Myocyte (in vitro differentiated cells): ENCODE results near the gene ZNF428. TPM values are rescaled to one million over a fixed set of nuclear protein-coding genes. Genes with fewer than 3 reads are reported as not detected.
A peak's percentile ranks its signal among the peaks of the same experiment; 100 is the strongest.
"Not testable (repeated sequence)": the region's sequence is repeated elsewhere in the genome, so short reads cannot be mapped to it uniquely, and the experiment has no call there.

ENCODE experiments used
- DNase-seq: peaks from one replicate; pipeline ENCODE4 v3.0.0-alpha.2; 2012; ENCODE audit warnings: low read depth
- total RNA-seq: library from RNA; depleted of rRNA; stranded (reverse); fragments of >200 nt; gene quantifications from 2 replicates; pipeline ENCODE4 v1.2.3, GENCODE V29; 2014

The ZNF428 gene
- total RNA-seq, 1 donor from 2014 or later, result 52.6 TPM

DNA sequence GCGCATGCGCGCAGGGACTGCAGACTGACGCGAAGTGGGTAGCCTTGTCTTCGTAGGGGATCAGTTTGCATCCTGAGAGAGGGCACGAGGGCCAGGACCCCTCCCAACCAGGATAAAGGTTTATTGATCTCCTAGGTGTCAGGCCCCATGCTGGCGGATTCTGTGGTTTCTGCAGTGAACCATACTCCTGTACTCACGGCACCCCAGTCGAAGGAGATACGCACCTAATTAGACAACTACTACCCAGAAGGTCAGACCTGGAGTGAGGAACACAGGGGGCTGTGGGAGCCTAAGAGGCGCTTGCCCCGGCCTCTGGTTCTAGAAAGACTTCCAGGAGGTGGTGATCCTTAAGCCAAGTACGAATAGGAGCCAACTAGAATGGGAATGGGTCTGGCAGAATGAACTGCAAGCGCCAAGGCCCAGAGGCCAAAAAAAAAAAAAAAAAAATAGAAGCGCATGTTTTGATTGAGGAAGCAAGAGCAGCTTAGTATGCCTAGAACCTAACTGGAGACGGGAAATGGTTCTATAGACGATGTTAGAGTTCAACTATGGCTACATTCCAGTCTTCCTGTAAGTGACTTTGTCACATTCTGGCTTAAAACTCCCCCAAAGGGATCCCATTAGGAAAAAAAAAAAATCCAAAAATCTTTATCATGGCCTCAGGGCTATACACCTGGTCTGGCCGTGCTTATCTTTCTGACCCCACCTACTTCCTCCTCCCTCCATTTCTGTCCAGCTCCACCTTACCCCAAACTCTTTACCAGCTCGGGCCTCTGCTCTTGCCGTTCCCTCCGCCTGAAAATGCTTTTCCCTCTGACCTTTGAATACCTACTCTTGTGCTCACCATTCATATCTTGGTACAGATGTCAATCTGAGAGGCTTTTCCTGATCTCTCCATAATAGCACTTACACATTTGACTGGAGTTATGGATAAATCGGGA lies 902 bp upstream of the ZNF428 start:
- DNase-seq, result no peak

DNA sequence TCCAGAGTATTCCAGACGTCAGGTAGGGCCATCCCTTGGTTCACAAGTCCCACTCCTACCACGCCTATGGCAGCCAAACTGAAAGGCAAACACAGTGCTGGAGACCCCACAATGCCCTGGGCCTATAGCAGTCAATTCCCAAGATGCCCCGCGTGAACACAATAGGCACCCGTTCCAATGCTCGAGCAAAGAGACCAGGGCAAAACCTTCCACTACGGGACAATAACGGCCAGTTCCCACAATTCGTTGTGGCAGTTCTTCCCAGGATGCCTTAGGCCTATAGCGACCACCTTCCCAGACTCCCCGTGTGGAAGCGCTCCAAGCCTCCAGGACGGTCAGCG lies 538 bp downstream of the ZNF428 start:
- DNase-seq, result no peak

DNA sequence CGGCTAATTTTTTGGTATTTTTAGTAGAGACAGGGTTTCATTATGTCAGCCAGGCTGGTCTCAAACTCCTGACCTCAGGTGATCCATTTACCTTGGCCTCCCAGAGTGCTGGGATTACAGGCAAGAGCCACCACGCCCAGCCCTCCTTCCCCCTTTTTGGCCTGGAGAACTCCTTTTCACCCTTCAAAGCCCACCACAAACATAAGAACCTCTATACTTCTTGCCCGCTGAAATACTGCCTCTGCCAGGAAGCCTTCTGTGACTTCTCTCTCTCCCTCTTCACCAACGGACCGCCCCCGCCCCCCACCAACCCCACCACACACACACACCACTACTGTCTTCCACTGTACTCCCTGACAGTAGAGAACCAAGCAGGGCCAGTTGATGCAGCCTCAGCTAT lies 2.5 kb downstream of the ZNF428 start:
- no peak for DNase-seq

- DNase-seq, result no peak
These were observed 3.1 kb downstream of the ZNF428 start for GRCh38 chr19:43616306-43616705.

DNA sequence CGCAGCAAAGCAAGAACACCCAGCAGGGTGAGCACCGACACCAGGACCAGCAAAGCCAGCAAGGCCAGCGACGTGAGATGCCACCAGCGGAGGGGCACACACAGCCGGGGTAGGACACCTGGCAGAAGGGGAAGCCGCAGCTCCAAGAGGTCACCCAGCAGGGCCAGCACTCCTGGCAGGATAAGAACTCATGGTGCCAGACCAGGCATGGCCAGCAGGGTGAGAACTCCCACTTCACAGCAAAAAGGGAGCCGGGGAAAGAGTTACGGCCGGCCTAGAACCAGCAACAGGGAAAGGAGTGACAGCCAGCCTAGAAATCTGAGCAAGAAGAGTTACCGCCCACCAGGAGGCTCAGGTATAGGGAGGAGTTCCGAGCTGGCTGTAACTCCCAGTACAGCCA lies 7.1 kb downstream of the ZNF428 start:
- DNase-seq, result no peak

GRCh38 chr19:43611788-43612187 lies 7.6 kb downstream of the ZNF428 start, which contains the start of gene SRRM5:
Gene SRRM5, plus strand, starts transcription at chr19:43612088. Its CDS starts 34 bp downstream, at chr19:43612122.
- DNase-seq, result no peak

DNA sequence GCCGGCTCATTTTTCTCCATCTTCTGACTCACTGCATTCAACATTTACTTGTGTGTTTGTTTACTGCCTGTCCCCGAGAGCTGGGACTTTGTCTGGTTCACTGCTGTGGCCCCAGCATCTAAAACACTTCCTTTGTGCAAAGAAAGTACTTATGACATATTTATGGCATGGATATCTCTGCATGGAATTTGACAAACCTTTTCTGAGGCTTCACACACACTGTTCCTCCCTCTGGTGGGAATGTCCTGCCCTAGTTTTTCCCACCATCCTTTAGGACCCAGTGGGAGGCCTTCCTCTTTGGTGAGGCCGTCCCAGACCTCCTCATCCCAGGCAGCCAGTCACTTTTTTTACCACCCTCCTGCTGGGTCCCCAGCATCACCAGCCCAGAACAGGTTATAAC lies 8.9 kb downstream of the ZNF428 start:
- no peak for DNase-seq

DNA sequence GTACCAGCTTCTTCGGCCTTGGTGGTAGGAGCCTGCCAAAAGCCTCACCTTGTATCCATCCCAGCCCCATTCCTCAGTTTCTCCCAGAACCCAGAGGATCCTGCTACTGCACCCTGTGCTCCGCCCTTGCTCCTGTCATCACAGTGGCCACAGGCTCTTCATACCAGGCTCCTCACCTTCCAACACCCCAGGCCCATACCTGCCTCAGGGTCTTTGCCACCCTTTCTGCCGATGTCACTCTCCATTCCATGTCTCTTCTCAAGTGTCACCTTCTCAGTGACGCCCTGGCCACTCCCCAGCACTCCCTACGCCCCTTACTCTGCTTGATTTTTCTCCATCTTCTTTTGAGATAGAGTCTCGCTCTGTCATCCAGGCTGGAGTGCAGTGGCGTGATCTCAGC lies 9.6 kb downstream of the ZNF428 start:
- no peak for DNase-seq

DNA sequence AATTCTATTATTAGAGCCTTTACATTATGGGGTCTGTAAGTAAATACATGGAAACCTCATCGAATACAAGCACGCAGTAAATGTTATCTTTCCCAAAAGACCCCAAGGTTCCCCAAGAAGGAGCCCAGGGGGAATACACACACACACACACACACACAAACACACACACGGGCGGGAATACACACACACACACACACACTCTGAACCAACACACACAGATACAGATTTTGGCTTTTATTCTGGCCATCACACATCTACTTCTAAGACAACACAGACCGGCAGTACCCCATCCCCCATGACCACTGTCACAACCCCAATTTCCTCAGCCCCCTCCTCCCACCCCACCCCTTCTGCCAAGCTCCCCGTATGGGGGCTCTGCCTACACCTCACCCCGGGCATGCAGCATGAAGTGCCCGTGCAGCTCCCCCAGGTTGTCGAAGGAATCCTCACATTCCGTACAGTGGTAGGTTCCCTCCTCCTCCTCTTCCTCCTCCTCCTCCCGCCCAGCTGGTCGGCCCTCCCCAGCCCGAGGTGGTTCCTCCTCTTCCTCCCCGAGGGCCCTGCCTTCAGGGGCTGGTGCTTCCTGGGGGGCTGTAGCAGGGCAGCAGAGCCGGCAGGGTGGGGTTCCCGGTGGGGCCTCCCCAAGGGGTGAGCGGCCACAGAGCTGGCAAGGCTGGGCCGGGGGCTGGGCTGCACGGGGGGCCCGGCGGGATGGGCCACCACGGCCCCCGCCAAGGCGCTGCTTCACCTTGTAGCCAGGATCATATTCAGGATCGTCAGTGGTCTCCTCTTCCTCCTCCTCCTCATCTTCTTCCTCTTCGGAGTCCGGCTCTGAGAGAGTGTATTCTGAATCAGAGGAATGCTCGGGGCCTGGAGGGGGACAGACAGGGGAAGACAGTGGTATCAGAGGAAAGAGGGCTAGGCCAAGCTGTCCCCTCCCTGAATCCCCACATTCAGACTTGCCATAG lies 11.9 kb downstream of the ZNF428 start:
- no peak for DNase-seq

GRCh38 chr19:43606569-43607229 lies 12.7 kb downstream of the ZNF428 start:
- no peak for DNase-seq

DNA sequence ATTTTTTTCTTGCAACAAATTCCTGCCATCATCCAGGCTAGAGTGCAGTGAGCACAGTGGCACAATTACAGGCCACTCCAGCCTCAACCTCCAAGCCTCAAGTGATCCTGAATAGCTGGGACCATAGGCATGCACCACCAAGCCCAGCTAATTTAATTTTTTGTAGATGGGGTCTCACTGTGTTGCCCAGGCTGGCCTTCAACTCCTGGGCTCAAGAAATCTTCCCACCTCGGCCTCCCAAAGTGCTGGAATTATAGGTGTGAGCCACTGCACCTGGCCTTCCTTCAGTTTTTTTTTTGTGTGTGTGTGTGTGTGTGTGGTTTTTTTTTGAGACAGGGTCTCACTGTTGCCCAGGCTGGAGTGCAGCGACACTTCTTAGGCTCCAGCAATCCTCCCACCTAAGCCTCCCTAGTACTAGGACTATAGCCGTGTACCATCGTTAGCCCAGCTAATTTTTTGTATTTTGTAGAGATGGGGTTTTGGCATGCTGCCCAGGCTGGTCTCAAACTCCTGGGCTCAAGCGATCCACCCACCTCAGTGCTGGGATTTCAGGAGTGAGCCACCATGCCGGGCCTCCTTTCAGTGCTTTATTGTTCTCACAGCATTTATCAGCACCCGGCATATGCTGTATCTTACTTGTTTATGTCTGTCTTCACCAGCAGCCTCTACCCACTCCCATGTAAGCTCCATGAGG lies 13.4 kb downstream of the ZNF428 start:
- no peak for DNase-seq

DNA sequence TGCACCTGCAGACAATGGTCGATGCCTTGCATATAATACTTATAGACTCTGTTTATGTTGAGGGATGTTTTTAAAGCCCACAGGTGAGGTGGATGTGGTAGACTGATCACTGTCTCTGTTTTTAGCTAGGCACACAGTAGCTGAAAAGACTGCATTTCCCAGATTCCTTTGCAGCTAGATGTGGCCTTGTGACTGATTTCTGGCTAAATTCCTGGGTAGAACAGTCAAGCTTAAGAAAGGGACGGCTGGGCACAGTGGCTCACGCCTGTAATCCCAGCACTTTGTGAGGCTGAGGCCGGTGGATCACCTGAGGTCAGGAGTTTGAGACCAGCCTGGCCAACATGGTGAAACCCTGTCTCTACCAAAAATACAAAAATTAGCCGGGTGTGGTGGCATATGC lies 19.1 kb downstream of the ZNF428 start:
- DNase-seq, result not testable (repeated sequence)

- DNase-seq, result no peak
These were observed 19.7 kb downstream of the ZNF428 start for GRCh38 chr19:43599635-43600295.

DNA sequence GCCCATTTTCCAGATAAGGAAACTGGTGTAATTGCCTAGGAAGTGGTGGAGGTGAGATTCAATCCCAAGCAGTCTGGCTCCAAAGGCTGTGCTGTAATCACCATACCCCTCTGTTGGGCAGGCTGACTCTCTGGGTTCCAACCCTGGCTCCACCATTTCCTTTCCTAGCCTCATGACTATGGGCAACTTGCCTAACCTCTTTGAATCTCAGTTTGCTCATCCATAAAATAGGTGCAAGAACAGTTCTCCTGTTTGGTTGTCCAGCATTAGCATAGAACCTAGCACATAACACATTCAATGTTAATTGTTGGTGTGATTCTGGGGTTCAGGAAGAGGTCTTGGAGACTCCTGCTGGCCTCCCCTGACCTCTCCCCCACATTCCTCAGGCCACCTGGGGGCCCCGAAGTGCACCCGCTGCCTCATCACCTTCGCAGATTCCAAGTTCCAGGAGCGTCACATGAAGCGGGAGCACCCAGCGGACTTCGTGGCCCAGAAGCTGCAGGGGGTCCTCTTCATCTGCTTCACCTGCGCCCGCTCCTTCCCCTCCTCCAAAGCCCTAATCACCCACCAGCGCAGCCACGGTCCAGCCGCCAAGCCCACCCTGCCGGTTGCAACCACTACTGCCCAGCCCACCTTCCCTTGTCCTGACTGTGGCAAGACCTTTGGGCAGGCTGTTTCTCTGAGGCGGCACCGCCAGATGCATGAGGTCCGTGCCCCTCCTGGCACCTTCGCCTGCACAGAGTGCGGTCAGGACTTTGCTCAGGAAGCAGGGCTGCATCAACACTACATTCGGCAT lies 20.8 kb downstream of the ZNF428 start:
- no peak for DNase-seq

DNA sequence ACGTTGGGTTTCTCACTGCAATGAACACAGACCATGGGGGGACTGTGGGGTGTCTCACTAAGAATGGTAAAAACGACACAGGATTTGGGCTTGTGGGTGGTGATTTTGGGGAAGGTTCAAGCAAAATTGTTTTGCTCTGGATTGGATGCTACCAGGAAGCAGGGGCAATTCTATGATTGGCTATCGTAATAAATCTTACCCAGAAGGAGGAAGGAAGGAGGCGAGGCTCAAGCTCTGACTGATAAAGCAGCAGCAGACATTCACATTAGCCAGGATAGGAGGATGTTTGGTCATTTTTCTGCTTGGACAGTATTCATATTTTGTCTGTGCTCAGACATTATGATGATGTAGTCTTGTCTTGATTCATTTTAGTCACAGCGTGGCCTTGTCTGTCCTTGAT lies 21.6 kb downstream of the ZNF428 start:
- DNase-seq, result no peak

GRCh38 chr19:43596842-43597461 lies 22.5 kb downstream of the ZNF428 start:
- no peak for DNase-seq

DNA sequence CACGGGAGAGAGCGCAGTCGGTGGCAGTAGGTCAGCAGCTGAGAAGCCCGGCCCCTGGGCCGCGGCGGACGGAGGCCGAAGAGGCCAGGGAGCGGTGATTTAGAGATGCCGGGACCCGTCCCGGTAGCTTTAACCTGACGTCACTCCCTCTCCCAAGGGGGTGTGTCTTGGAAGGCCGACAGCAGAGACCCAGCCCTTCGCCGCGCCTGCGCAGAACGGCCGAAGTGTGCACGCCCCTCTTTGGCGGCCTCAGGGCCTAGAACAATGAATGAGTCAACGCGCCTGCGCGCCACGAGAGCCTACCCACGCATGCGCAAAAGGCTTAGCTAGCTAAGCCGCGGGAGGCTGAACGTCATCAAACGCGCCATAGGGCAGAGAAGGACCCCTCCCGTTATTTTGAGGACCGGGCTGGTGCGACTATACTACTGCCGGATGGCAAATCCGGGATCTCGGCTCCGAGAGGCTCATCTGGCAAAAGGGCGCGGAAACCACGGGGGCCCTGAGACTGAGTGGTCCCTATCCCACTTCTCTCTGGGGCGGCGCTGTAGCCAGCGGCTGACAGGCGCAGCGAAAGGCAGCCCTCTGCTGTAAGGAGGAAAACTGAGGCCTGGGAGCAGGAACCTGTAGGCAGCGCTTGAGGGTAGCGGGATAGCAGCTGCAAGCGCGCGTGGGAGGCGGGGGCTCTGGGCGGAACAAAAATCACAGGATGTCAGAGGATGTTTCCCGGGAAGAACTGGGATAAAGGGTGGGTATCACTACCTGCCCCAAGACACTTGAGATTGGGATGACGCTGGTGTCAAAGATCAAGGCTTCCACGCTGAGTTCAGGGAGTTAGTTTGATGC lies 23.2 kb downstream of the ZNF428 start, which contains the start of the genes IRGQ and ZNF576:
Gene IRGQ, minus strand, starts transcription at position 136 of the 843 bp plus-strand sequence. CDS start 796 bp downstream, outside the sequence.
Gene ZNF576, plus strand, starts transcription at position 597 of the 843 bp plus-strand sequence. CDS start 514 bp downstream, outside the sequence.
- peak; percentile 100 for DNase-seq

GRCh38 chr19:43595605-43595998 lies 23.8 kb downstream of the ZNF428 start:
- DNase-seq, result no peak
